Aorta (tissue), 5 donors: ENCODE data around the gene RASGEF1B. TPM values are rescaled to one million over a fixed set of nuclear protein-coding genes. Genes with fewer than 3 reads are reported as not detected.

ENCODE experiments used
- ATAC-seq: fragments of 200-7000 bp; cut with Tn5 transposase; one replicate; pipeline ENCODE4 v1.9.1; 2022; ENCODE audit warnings: moderate library complexity; ENCODE audit not compliant: low FRiP score
- DNase-seq, 2 donors: peaks; one replicate each; pipeline ENCODE4 v3.0.0-alpha.2; 2020
- H3K27ac ChIP-seq, 2 donors: one replicate each; pipeline ENCODE4 v1.5.1; 2013; ENCODE audit warnings: low read length in 2 of 2, mild to moderate bottlenecking in 2 of 2, moderate library complexity in 2 of 2, control low read depth in 1 of 2, inconsistent platforms in 1 of 2, low read depth in 1 of 2
- H3K27me3 ChIP-seq, 2 donors: one replicate each; pipeline ENCODE4 v1.6.1; 2013; ENCODE audit warnings: control low read depth in 1 of 2, low read length in 1 of 2, mild to moderate bottlenecking in 1 of 2, moderate library complexity in 1 of 2; ENCODE audit not compliant: insufficient read depth in 2 of 2, control insufficient read depth in 1 of 2
- H3K36me3 ChIP-seq, 2 donors: one replicate each; pipeline ENCODE4 v1.6.1; 2013; ENCODE audit warnings: control low read depth in 1 of 2, low read length in 1 of 2, mild to moderate bottlenecking in 1 of 2; ENCODE audit not compliant: insufficient read depth in 2 of 2, control insufficient read depth in 1 of 2
- H3K4me1 ChIP-seq, 2 donors: one replicate each; pipeline ENCODE4 v1.6.1; 2013; ENCODE audit warnings: low read length in 2 of 2, control low read depth in 1 of 2, mild to moderate bottlenecking in 1 of 2, moderate library complexity in 1 of 2; ENCODE audit not compliant: insufficient read depth in 2 of 2, control insufficient read depth in 1 of 2
- H3K4me3 ChIP-seq, 2 donors: one replicate each; pipeline ENCODE4 v1.5.1; 2013; ENCODE audit warnings: low read length in 2 of 2, control low read depth in 1 of 2, mild to moderate bottlenecking in 1 of 2
- H3K9me3 ChIP-seq: one replicate; pipeline ENCODE4 v1.6.1; 2013; ENCODE audit warnings: mild to moderate bottlenecking, low read length; ENCODE audit not compliant: control insufficient read depth
- WGBS, 2 donors: extraction: QIAGEN DNeasy Blood & Tissue Kit; methylation state at CpG; one replicate each; pipeline ENCODE4 v1.1.7; 2013; 5-methylcytosine and 5-hydroxymethylcytosine counted together
- intact Hi-C, 2 donors: fragments of 100-400 bp; cut with DNase I; formaldehyde crosslinking; loops; one replicate each; pipeline versions ENCODE4 v1.14.2 to v1.15.0; 2022
- polyA plus RNA-seq, 2 donors: library from polyadenylated mRNA; stranded (reverse); fragments of 200-250 nt; gene quantifications; one replicate each; pipeline ENCODE4 v1.2.3, GENCODE V29; 2013
- total RNA-seq, 2 donors: library from RNA; stranded (reverse); fragmentation: NEBNext Ultra II Directional; extraction: Animal tissue kit (Norgen Biotek cat#: 25700); gene quantifications; one replicate each; pipeline ENCODE4 v1.2.1, GENCODE V29; 2021
- donor health status: healthy with polysubstance abuse.
- donor health status: Bipolar disorder and iron deficiency.
- donor health status: DM: no; HTN: no; CAD: no.
- donor health status: DM: no; HTN: no; CAD: no.
- donor health status: DM: yes; HTN: yes; CAD: no.

RASGEF1B gene
- total and polyA plus RNA-seq, 4 donors: 8.3 to 19.2 (median 10.9) TPM

DNA sequence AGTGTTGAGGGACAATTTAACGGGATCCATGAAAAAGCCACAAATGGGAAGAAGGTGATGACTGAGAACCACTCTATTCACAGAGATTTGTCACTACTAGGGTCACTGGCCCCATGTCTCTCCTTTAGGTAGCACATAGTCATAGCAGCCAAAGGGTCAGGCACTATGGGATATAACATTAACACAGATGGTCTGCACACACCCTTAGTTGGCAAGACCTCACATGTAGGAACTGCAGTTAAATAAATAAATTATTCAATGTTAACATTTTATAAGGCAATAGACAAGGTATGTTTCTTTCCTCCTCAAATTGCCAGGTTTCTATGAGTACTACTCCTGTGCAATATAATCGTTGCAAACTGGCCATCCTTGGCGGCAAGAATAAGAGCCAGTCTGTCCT lies 10.9 kb downstream of the RASGEF1B start:
- peaks cover 0 to 3% of the 10 kb centered on the region in 2 donors for H3K36me3 ChIP-seq
- H3K27me3 ChIP-seq: no peaks in the 10 kb centered on the region
- H3K4me1 ChIP-seq: peaks cover 0 to 5% of the 10 kb centered on the region in 2 donors
- DNase-seq: no peak
- no peaks in the 10 kb centered on the region for H3K9me3 ChIP-seq
- no peak for ATAC-seq
- WGBS, 2 donors: 94 to 96% methylated on average over 3 of the region's 3 CpGs
- intact Hi-C loops: no loop called here
- no peak overlapping the region for H3K27ac ChIP-seq
- H3K4me3 ChIP-seq: no peak overlapping the region

- DNase-seq (no peak), ATAC-seq (no peak)
- Histone ChIP-seq H3K4me1 (peaks cover 0 to 5% of the 10 kb centered on the region in 2 donors), H3K27me3 (no peaks in the 10 kb centered on the region), H3K36me3 (peaks cover 0 to 3% of the 10 kb centered on the region in 2 donors), H3K4me3 (no peak overlapping the region), H3K27ac (no peak overlapping the region), H3K9me3 (no peaks in the 10 kb centered on the region)
- intact Hi-C loops: no loop called here
- WGBS, 2 donors: 78 to 81% methylated on average over 5 of the region's 5 CpGs
Observed at GRCh38 chr4:81460191-81460701, 11.5 kb downstream of the RASGEF1B start.

DNA sequence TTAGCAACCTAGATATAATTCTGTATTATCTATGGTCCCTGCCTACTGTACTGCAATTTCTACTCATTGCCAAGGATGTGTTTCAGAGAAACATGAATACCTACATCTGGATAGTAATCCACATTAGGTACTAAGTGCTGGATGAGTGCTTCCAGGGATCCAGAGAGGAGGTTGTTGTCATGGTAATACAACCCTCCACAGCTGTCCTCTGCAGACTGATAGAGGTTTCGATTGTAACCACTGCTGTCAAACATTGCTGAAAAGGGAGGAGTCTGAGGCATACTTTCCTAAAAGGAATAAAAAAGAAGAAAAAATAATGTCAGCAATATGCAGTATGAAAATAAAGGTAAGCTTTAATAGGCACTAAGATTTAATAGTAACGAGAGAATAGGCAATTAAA lies 12.5 kb downstream of the RASGEF1B start:
- Histone ChIP-seq H3K4me1 (peaks cover 0 to 5% of the 10 kb centered on the region in 2 donors), H3K4me3 (no peak overlapping the region), H3K27me3 (no peaks in the 10 kb centered on the region), H3K27ac (no peak overlapping the region), H3K36me3 (peaks cover 0 to 3% of the 10 kb centered on the region in 2 donors), H3K9me3 (no peaks in the 10 kb centered on the region)
- no peak for DNase-seq
- ATAC-seq: no peak
- WGBS, 2 donors: 90 to 94% methylated on average over 2 of the region's 2 CpGs
- intact Hi-C loops: no loop called here

DNA sequence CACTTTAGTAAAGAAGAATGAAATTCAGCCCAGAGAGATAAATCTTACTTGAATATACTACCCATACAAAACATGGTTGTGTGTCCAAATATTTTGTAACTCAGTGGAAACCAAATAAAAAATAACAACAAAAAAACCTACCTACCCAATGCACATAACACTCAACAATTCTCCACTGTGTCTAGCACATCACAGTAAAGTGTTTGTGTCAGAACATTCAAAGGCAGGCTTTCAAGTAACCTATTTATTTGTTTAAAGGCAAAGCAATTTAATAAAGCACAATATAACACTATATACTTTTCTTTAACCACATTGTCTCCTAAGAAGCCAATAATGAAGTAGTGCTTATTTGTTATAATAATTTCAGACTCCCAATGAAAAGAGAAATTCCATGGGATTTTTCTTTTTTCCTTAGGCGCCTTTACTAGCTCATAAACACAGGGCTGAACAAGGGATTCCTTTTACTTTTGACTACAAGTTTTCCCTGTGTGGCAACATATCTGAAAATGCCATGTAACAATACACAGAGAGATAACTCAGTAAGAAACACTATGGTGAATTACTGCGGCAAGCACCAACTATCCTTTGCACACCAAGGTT lies 13.7 kb downstream of the RASGEF1B start:
- Histone ChIP-seq H3K27me3 (no peaks in the 10 kb centered on the region), H3K27ac (no peak overlapping the region), H3K4me1 (peaks cover 0 to 6% of the 10 kb centered on the region in 2 donors), H3K36me3 (peaks cover 0 to 3% of the 10 kb centered on the region in 2 donors), H3K9me3 (no peaks in the 10 kb centered on the region), H3K4me3 (no peak overlapping the region)
- DNase-seq (no peak), ATAC-seq (no peak)
- 97 to 98% methylated on average over 2 of the region's 2 CpGs for WGBS, 2 donors
- intact Hi-C loops: no loop called here

GRCh38 chr4:81457345-81457744 lies 14.4 kb downstream of the RASGEF1B start:
- peaks cover 0 to 9% of the 10 kb centered on the region in 2 donors for H3K4me1 ChIP-seq
- no peaks in the 10 kb centered on the region for H3K27me3 ChIP-seq
- H3K4me3 ChIP-seq: no peak overlapping the region
- no peak for ATAC-seq
- no peak overlapping the region for H3K27ac ChIP-seq
- H3K9me3 ChIP-seq: no peaks in the 10 kb centered on the region
- peaks cover 0 to 3% of the 10 kb centered on the region in 2 donors for H3K36me3 ChIP-seq
- DNase-seq: no peak
- 92 to 94% methylated on average over 3 of the region's 3 CpGs for WGBS, 2 donors
- intact Hi-C loops: no loop called here

GRCh38 chr4:81455897-81456296 lies 15.8 kb downstream of the RASGEF1B start:
- Histone ChIP-seq H3K4me1 (peaks cover 0 to 5% of the 10 kb centered on the region in 2 donors), H3K9me3 (no peaks in the 10 kb centered on the region), H3K4me3 (no peak overlapping the region), H3K36me3 (peaks cover 0 to 3% of the 10 kb centered on the region in 2 donors), H3K27ac (no peak overlapping the region), H3K27me3 (no peaks in the 10 kb centered on the region)
- intact Hi-C loops: no loop called here
- 63 to 67% methylated on average over 2 of the region's 2 CpGs for WGBS, 2 donors
- no peak for DNase-seq
- ATAC-seq: no peak

- WGBS, 2 donors: 94 to 95% methylated on average over 2 of the region's 2 CpGs
- peaks cover 0 to 3% of the 10 kb centered on the region in 2 donors for H3K36me3 ChIP-seq
- no peak for DNase-seq
Observed at GRCh38 chr4:81454948-81455347, 16.8 kb downstream of the RASGEF1B start.

DNA sequence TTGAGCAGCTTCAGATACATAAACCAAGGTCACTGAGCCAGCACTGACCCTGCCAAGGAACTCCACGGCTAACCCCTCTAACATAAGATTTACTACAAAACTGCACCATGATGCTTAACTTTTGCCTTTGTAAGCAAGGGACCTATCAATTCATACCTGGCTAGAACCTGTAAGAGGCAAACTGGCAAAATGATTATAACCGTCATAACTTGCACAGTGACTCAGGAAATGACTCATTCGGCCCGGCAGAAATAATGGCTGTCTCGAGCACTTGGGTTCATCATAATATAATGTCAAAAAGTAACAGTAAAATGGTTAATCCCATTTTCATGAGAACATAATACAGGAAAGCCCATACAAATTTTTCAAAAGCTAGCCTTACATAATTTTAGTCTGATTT lies 17.2 kb downstream of the RASGEF1B start:
- Histone ChIP-seq H3K9me3 (no peaks in the 10 kb centered on the region), H3K4me1 (peaks cover 0 to 5% of the 10 kb centered on the region in 2 donors), H3K27me3 (no peaks in the 10 kb centered on the region), H3K27ac (no peak overlapping the region), H3K4me3 (no peak overlapping the region), H3K36me3 (peaks cover 0 to 3% of the 10 kb centered on the region in 2 donors)
- DNase-seq (no peak), ATAC-seq (no peak)
- WGBS, 2 donors: 45 to 52% methylated on average over 5 of the region's 5 CpGs
- intact Hi-C loops: no loop called here

More at GRCh38 chr4:81454948-81455347, 16.8 kb downstream of the RASGEF1B start:
- ATAC-seq: no peak
- H3K27me3 ChIP-seq: no peaks in the 10 kb centered on the region
- H3K4me1 ChIP-seq: peaks cover 0 to 5% of the 10 kb centered on the region in 2 donors
- H3K9me3 ChIP-seq: no peaks in the 10 kb centered on the region
- intact Hi-C loops: no loop called here
- H3K4me3 ChIP-seq: no peak overlapping the region
- no peak overlapping the region for H3K27ac ChIP-seq

GRCh38 chr4:81453024-81453423 lies 18.7 kb downstream of the RASGEF1B start:
- Histone ChIP-seq H3K27ac (no peak overlapping the region), H3K4me3 (no peak overlapping the region), H3K4me1 (peaks cover 0 to 5% of the 10 kb centered on the region in 2 donors), H3K9me3 (no peaks in the 10 kb centered on the region), H3K36me3 (peaks cover 0 to 3% of the 10 kb centered on the region in 2 donors), H3K27me3 (no peaks in the 10 kb centered on the region)
- DNase-seq (no peak), ATAC-seq (no peak)
- intact Hi-C loops: no loop called here
- 95 to 98% methylated on average over 4 of the region's 4 CpGs for WGBS, 2 donors
